Measurements from ENCODE around the gene IQCN. TPM values are rescaled to one million over a fixed set of nuclear protein-coding genes. Genes with fewer than 3 reads are reported as not detected.

IQCN gene
- total RNA-seq, 1 experiment from 2014 or later, result 0.61 TPM

- TF ChIP-seq HMGXB4 (CRISPR knock-in tag; IDR thresholded peaks at IDR 0.05) (no peak), PREB (CRISPR knock-in tag; IDR thresholded peaks at IDR 0.05; ENCODE audit: borderline replicate concordance) (no peak), CBFB (CRISPR knock-in tag; IDR thresholded peaks at IDR 0.05; ENCODE audit: low read depth) (no peak), NFATC4 (CRISPR knock-in tag; IDR thresholded peaks at IDR 0.05) (no peak), ELF4 (CRISPR knock-in tag; IDR thresholded peaks at IDR 0.05; ENCODE audit: low read depth) (no peak), OVOL2 (CRISPR knock-in tag; IDR thresholded peaks at IDR 0.05; ENCODE audit: borderline replicate concordance) (no peak), ERG (CRISPR knock-in tag; IDR thresholded peaks at IDR 0.05) (no peak)
Observed at GRCh38 chr19:18266771-18267686, 7.2 kb downstream of the IQCN start (continued).

GRCh38 chr19:18265582-18265981 lies 8.7 kb downstream of the IQCN start:
- Mint-ChIP-seq H3K4me3 (no peak overlapping the region), H3K27ac (no peak overlapping the region), H3K9me3 (peaks cover 8% of the 10 kb centered on the region), H3K36me3 (no peaks in the 10 kb centered on the region), H3K27me3 (ENCODE audit: low read depth) (no peaks in the 10 kb centered on the region; the same call in 1 of the 2 replicates), H3K4me1 (no peaks in the 10 kb centered on the region)
- ChIA-PET CTCF (interaction anchor here (1.3 kb wide), 1 partner anchor 14 kb away, joined by 3 read pairs; no protein-coding TSS in a partner anchor), POLR2A (no interaction called here)
- ATAC-seq, result no peak
- DNase-seq (ENCODE audit: low spot score), result no peak
- TF ChIP-seq ZNF512 (CRISPR knock-in tag; IDR thresholded peaks at IDR 0.05; ENCODE audit: borderline replicate concordance) (no peak), ZNF423 (CRISPR knock-in tag; IDR thresholded peaks at IDR 0.05) (no peak), E2F1 (CRISPR knock-in tag; IDR thresholded peaks at IDR 0.05) (no peak), CDX4 (CRISPR knock-in tag; IDR thresholded peaks at IDR 0.05; ENCODE audit: borderline replicate concordance) (no peak), CTCF (IDR thresholded peaks at IDR 0.05) (no peak), NFATC4 (CRISPR knock-in tag; IDR thresholded peaks at IDR 0.05) (no peak), AFF4 (CRISPR knock-in tag; IDR thresholded peaks at IDR 0.05; ENCODE audit: borderline replicate concordance) (no peak), FOXJ3 (CRISPR knock-in tag; IDR thresholded peaks at IDR 0.05; ENCODE audit: borderline replicate concordance) (no peak), IRF1 (CRISPR knock-in tag; IDR thresholded peaks at IDR 0.05) (no peak), MXD4 (CRISPR knock-in tag; IDR thresholded peaks at IDR 0.05; ENCODE audit: borderline replicate concordance) (no peak)

Data from WTC11 (cell line).